NCI-H526 (cell line): ENCODE results near the gene ACACA.
"Not testable (repeated sequence)": the region's sequence is repeated elsewhere in the genome, so short reads cannot be mapped to it uniquely, and the experiment has no call there.

Experiments
- DNase-seq, 2 experiments: peaks; one replicate each; lab custom pipeline; 2025; lab: John Stamatoyannopoulos, UW

Gene ACACA

DNA sequence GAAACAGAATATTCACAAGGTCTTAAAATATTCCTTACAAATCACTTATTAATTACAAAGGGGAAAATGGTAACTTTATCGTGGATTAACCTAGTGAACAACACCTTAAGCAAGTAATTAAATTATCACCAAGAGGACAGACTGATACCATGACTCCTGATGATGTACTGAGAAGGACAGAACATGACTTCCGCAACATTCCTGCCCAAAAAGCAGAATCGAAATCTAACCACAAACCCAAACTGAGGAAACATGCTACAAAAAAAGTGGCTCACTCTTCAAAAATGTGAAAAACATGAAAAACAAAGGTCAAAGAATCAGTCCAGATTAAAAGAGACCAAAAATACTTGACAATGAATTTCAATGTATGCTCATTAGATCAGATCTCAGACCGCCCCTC lies 306.4 kb downstream of the ACACA start:
- DNase-seq = no peak

DNA sequence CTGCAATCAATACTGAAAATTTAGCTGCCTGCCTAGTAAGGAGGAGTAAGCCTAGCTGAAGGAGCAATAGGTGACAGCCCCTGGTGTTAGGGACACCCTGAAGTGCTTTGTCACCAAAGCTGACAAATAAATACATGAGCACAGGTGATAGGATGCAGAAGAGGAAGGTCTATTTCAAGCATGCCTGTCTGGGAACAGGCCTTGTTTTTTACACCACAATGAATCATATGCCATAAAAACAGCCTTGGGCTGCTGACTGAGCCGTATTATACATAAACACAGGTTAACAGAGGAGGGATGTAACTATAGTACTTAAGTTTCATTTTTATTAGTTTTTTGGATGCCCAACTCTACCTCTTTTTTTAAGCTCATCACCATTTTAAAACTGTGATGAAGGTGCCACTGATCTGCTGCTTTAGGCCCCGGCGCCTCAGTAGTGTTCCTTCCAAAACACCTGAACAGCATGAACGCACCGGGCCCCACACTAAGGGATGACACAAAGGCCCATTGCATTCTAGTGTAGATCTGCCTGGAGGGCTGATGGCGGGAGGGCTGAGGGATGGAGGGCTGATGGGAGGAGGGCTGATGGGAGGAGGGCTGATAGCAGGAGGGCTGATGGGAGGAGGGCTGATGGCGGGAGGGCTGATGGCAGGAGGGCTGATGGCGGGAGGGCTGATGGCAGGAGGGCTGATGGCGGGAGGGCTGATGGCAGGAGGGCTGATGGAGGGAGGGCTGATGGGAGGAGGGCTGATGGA lies 307.5 kb downstream of the ACACA start:
- no peak for DNase-seq

DNA sequence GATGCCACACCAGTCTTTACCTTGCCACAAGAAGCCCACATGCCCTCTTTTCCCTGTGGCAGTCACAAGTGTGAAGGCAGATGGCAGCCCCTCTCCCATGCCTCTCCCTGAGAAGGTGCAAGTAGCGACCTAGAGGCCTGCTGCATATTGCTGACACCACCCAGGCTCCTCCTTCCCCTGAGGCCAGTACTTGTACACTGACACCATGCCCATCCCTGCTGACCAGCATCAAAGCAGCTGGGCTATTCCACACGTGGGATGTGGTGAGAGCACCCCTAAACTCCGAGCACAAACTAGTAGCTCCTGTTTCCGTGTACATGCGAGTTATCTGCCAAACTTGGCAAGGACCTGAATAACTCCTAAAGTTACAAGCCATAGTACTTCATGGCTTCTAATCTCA lies 308.5 kb downstream of the ACACA start:
- DNase-seq = no peak

DNA sequence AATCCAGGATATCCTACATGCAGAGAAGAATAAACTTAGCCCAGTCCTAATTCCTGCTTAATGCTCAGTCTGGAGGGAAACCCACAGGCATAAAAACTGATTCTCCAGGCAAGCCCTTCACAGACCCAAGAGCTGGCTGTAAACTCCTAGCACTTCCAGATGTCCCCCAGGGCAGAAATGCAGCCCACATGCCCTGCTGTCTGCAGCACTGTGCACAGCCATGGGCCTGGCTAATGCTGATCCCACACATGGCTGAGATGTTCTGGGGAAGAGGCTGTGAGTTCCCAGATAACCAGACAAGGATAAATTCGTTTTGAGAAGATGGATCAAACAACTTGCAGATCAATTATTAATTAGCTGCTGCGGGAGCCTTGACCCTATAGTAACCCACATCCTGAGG lies 309.5 kb downstream of the ACACA start:
- no peak for DNase-seq

DNA sequence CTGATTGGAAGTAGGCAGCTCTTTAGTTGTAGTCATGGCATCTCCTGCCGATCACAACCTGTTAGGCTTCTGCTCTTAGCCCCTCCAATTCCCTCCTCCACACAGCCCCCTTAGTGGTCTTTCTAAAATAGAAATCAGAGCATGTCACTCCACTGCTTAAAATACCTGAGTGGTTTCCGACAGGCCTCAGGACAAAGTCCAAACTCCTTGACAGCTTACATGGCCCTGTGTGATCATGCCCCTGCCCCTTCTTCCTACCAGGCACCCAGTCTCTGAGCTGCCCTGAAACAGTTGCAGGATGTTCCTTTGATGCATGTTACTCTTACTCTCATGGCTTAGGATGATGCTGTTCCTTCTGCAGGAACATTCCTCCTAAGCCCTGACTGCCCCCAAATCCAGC lies 310.6 kb downstream of the ACACA start:
- no peak for DNase-seq

DNA sequence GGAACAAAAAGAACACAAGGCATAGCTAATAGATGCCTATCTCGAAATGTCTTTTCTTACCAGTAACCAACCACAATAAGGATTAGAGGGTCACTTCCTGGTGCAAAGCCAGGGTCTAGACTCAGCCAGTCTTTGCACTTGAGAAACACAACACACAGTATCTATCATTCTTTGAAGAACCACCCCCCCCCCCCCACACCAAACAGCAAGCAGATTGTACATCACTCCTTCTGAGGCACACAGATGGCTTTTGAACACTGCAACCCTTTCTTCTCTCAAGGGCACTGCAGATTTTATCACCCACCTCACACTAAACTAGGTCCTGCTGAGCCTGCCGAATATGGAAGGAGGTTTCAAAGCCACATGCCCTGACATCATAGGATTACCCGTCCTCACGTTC lies 312.2 kb downstream of the ACACA start:
- DNase-seq = no peak

DNA sequence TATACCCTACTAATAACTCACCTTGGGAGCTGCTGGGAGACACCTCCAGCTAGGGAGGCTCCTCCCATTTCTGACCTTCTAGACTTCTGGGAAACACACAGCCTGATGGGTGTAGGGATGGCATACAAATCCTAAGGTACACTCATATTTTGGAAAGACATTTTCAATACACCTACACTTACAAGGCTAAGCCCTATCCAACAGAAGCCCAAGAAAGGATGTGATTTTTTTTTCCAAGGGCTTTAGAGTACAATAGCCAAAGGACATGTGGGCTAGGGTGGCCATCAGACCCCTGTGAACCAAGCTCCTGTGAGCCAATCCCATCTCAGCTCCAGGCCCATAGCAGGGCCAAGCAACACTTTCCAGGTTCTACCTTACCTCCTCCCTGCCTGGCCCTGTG lies 313.9 kb downstream of the ACACA start:
- DNase-seq = no peak

DNA sequence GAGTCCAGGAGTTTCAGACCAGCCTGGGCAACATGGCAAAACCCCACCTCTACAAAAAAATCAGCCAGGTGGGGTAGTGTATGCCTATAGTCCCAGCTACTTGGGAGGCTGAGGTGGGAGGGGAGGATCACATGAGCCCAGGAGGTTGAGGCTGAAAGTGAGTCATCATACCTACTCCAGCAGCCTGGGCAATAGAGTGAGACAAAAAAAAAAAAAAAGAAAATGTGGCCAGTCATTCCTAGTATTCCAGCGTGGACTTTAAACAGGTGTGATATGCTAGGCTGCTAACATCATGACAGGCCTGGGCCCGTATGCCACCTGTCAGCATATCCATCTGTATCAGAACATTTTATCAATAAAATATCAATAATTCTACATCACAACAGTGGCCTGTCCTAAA lies 314.6 kb downstream of the ACACA start:
- no peak for DNase-seq

DNA sequence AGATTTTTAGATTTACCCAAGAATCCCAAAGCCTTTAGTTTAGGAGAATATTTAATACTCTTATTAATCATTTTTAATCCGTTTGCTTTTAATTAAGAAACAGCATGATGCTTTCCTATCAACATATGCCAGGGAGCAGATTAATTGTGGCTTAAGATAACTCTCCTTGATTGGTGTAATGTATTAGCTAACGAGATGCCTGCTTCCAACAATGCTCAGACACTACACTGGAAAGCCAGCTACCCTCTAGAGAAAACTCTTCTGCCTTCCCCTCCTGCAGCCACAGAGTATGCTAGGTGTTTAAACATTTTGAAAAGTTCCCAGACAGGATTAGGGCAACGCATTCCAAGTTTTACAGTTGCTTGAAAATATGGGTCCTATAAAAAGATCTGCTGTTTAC lies 315.7 kb downstream of the ACACA start:
- no peak for DNase-seq

DNA sequence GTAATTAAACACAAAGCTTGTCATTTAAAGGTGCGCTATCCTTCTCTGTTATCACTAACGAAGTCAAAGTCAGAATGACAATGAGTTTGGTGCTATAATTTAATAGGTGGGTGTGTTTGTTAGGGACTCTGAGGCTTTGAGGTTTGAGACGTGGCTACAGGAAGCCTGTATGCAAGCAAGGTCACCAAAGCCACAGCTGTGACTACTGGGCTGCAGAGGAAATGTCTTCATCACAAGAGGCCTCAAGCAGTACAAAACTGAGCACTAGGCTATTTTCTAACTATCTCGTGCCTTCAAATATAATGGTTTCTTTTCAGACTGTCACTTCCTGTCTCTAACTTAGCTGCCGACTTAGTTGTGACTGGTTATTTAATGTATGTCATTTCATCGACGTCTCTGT lies 316.7 kb downstream of the ACACA start:
- no peak for DNase-seq

DNA sequence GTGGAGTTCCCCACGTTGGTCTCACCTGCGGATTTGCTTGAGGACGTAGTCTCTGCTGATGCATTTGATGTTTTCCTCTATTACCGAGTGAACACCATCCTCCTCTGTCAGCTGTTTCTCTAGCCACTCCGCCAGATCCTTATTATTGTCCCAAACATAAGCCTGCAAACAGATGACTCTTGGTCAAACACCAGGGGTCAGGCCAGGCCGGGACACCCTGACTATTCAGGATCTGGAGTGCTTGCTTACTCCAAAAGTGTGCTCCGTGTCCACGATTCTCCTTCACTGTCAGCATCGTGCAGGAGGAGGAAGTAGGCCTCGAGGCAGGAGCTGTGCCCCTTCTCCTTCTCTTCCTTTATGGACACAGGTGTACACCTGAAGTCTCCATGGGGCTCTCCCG lies 317.7 kb downstream of the ACACA start:
- no peak for DNase-seq

DNA sequence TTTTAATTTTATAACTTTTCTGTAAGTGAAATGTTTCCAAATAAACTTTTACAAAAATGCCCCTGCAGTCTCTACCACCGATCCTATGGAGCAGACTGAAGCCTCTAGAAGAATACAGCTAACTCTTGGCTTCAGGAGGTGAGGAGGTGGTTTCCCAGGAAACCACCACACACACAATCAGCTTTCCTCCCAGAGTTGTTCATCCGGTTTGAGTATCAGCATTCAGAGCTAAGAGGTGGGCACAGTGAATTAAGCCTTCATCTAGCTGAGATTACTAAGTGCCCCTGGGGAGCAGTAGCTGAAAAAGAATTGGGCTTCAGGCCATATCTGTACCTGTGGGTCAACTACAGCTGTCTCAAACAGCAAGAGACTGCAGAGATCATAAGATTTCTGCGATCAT lies 318.2 kb downstream of the ACACA start:
- peak; percentile 18 to 28 for DNase-seq

DNA sequence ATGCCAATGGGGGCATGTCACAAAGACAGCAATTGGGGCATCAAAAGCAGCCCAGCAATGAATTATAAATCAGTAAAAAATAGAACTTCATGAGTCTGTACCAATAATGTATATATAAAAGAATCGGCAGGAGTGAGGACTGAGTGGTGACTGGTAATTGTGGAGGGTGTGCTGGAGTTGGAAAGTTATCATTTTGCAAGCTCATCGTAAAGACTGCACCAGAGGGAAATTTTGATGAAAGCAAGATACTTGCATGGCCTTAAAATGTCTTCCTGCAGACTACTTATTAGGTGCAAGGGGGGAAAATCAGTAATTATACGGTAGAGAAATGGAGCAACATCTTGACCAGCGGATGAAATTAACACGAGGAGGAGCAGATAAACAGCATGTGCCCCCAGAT lies 319.0 kb downstream of the ACACA start:
- no peak for DNase-seq

DNA sequence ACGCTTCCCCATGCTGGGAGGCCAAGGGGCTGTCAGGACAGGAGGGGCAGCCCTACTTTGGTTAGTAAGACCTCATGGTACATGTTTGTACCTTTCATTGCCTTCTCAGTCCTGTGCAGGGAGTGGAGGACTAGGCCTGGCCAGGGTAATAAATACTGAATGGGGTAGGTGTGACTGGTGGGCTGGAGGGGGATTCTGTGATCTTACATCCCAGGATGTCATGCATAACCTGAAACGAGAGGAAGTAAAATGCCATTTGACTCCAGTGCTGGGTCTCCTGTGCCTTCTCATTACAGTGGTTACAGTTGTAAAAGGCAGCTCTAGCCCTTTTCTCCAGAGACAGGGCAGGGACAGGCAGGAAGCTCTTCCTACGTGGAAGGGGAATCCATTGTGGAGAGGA lies 319.7 kb downstream of the ACACA start:
- no peak for DNase-seq

DNA sequence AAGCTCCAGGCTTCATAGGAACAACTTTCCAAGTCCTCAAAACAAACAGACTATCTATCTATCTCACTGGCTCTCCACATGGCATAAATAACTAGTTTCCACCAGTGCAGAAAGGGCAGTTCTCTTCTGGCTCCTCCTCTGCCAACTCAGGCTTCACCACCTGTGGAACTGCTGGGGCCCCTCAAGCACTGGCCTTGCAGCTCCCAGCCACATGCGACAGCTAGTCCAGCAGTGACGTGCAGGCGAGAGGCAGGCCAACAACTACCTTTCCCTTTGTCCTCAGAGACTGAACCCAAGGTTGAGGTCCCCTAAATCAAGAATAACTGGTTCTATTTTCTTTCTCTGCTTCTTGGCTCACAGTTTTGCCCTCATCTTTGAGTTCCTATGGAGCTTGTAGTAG lies 320.3 kb downstream of the ACACA start:
- no peak for DNase-seq

DNA sequence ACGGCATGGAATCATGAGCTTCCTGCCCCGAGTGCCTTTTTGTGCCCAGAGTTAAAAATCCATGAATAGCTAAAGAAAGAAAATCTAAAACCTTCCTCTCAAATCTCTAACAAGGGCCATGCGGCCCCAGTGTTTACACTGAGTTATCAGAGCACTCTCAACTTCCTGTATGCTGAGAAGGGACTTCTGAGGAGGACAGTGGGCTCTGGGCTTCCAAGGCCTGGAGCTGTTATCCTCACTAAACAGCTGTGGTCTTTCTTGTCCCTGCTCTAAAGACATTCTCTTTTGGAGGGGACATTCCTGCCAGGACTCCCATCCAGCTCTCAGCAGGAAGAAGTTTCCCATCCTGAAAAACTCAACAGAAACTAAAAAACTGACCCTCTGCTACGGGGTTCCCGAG lies 322.3 kb downstream of the ACACA start:
- no peak for DNase-seq

DNA sequence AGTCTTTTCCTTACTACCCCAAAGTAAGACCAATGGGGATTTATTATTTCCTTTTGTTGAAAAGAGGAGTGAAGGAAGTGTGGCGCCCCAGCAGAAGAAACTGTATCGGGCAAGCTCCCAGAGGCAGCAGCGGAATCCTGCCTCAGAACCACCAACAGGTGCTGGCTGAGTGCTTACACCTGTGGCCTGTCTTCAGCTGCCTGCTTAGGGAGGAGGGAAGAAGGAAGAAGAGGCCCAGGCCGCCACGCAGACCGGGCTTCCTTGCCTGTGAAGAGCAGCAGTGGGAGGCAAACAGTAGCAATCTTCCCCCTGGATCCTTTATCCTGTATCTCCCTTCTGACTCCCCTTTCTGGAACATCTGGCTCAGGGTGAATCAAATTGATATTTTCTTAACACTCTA lies 323.2 kb downstream of the ACACA start:
- no peak for DNase-seq

DNA sequence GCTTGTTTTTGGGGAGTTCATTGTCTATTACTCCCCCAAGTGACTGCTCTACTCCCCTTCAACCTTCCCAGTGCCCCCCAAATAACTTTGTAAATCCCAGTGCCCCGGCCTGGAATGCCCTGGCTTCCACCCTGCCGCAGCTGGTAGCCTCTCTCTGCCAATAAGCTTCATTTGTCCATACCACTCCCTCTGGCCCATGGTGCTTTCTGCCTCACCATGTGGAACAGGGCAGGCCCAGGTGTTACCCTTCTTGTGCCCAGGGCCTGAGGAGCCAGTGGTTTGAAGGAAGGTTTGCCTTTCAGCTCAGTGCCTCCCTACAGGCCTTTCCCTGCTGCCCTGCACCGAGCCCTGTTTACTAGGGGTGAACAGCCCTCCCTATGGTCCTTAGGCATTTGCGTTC lies 323.7 kb downstream of the ACACA start:
- no peak for DNase-seq

DNA sequence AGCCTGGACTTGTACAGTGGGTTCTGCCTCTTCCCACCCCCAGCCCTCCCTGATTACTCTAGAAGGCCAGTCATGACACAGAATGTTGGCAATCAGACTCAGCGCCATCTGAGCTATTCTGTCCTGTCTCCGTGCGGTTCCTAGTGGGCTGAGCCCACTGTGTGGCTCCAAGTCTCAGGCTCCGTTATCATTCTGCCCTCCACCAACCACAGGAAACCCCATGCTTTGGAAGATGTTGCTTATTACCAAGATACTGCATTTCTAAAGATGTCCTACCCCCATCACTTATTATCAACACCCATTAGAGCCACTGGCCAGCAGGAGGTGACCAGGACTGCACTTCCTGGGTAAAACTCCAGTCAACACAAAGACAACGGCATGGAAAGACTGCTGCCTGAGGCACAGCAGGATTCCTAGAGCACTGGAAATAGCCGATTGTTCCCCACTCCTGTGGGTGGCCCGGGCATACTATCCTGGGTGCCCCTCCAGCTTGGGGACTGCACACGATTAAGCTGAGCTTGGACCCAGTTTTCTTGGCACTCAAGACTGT lies 324.2 kb downstream of the ACACA start:
- DNase-seq = no peak

DNA sequence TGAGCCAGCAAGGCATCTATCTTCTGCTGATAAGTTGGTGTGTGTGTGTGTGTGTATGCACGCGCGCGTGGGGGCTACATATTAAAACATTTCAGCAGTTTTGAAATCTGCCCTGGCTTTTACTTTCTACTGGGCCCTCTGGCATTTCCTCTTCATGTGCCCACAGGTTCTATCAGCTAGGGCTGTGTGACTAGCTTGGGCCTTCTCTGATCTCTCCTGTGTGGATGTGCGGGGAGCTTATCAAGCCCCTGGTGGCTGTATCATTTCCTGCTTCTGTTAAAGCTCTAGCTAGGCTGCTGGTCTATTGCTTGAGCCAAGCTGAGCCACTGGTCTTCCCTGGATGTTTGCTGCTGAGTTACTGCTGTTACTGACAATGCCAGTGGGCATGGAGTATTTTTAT lies 325.3 kb downstream of the ACACA start:
- no peak for DNase-seq

DNA sequence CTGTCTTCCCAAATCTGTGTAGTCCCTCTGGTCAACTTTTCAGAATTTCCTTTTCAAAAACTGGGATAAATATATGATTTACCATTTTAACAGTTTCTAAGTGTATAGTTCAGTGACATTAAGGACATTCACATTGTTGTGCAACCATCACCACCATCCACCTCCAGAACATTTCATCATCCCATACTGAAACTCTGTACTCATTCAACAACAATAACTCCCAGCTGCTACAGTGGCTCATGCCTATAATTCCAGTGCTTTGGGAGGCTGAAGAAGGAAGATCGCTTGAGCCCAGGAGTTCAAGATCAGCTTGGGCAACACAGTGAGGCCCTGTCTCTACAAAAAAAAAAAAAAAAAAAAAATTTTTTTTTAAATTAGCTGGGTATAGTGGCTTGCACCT lies 326.9 kb downstream of the ACACA start:
- DNase-seq = no peak

DNA sequence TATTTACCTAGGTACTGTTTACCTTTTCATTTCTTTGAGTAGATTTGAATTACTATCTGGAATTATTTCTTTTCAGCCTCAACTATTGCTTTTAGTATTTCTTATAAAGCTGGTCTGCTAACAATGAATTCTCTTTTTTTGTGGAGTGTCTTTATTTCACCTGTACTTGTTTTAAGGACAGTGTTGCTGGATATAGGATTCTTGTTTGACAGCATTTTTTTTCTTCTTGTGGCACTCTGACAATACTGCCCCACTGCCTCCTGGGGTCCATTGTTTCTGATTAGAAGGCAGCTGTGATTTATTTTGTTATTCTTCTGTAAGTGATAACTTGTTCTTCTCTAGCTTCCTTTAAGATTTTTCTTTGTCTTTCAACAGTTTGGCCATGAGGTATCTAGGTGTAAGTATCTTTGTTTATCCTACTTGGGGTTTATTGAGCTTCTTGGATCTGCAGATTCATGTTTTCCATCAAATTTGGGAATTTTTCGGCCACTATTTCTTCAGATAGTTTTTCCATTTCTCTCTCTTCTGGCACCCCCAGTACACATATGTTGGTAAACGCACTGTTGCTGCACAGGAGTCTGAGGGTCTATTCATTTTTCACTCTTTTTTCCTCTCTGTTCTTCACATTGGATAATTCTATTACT lies 327.4 kb downstream of the ACACA start:
- no peak for DNase-seq

DNA sequence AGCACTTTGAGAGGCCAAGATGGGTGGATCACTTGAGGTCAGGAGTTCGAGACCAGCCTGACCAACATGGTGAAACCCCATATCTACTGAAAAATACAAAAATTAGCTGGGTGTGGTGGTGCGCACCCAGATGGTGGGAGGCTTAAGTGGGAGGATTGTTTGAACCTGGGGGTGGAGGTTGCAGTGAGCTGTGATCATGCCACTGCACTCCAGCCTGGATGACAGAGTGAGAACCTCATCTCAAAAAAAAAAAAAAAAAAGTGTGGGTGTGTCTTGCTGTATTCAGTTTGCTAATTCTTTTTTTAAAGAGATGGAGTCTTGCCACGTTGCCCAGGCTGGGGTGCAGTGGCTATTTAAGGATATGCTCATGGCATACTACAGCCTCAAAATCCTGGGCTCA lies 333.2 kb downstream of the ACACA start:
- not testable (repeated sequence) for DNase-seq

DNA sequence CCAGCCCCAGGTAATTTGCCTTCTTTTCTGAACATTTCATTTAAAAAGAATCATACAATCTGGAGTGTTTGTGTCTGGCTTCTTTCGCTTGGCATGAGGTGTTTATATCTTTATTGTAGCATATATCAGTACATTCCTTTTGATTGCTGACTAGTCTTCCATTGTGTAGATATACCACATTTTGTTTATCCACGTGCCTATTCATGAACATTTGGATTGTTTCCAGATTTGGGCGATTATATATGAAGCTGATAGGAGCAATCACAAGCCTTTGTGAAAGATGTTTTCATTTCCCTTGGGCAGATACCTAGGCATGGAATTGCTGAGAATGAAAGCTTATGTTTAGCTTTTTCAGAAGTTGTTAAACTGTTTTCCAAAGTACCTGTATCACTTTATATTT lies 337.5 kb downstream of the ACACA start:
- DNase-seq = no peak
